Hepatocyte (in vitro differentiated cells): ENCODE results near the gene DMBT1.

Source experiments
- EZH2 ChIP-seq: fragments of 200-600 bp; sonication (generic); IDR thresholded peaks from 2 replicates; pipeline ENCODE4 v1.6.1; 2016; ENCODE audit warnings: antibody characterized with exemption, mild to moderate bottlenecking, borderline replicate concordance
- EZH2phosphoT487 ChIP-seq: fragments of 200-600 bp; sonication (generic); IDR thresholded peaks from one replicate; pipeline ENCODE4 v1.6.1; 2018; ENCODE audit warnings: antibody characterized with exemption, mild to moderate bottlenecking, low read depth, moderate library complexity; ENCODE audit not compliant: unreplicated experiment, severe bottlenecking
- TF ChIP-seq, protein P1 (sequence below): fragments of 200-600 bp; sonication (generic); IDR thresholded peaks from 2 replicates; pipeline ENCODE4 v1.5.1; 2016; ENCODE audit warnings: antibody characterized with exemption, mild to moderate bottlenecking; ENCODE audit not compliant: poor library complexity

DNA sequence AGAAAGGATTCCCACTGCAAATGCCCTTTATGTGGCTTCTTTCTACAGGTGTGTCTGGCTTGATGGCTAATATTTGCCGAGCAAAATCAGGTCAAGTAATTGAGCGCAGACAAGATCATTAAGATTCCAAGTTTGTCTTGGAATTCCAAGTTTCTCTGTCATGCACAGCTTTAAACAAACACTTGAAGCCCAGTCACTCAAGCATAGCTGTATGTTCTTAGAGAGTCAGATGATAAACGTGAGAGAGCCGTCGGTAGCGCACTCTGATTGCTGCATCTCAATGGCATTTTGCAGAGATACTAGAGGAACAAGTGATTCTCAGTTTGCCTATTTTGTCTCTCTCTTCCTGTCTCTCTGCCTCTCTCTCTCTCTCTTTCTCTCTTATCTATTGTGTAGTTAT lies 658 bp downstream of the DMBT1 start:
- no peak for TF ChIP-seq EZH2
- TF ChIP-seq, protein P1, sequence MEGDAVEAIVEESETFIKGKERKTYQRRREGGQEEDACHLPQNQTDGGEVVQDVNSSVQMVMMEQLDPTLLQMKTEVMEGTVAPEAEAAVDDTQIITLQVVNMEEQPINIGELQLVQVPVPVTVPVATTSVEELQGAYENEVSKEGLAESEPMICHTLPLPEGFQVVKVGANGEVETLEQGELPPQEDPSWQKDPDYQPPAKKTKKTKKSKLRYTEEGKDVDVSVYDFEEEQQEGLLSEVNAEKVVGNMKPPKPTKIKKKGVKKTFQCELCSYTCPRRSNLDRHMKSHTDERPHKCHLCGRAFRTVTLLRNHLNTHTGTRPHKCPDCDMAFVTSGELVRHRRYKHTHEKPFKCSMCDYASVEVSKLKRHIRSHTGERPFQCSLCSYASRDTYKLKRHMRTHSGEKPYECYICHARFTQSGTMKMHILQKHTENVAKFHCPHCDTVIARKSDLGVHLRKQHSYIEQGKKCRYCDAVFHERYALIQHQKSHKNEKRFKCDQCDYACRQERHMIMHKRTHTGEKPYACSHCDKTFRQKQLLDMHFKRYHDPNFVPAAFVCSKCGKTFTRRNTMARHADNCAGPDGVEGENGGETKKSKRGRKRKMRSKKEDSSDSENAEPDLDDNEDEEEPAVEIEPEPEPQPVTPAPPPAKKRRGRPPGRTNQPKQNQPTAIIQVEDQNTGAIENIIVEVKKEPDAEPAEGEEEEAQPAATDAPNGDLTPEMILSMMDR: no peak
- TF ChIP-seq EZH2phosphoT487: no peak
